HCT116 (cell line): ENCODE measurements around the gene SSB. TPM values are rescaled to one million over a fixed set of nuclear protein-coding genes. Genes with fewer than 3 reads are reported as not detected.
"Not testable (repeated sequence)": the region's sequence is repeated elsewhere in the genome, so short reads cannot be mapped to it uniquely, and the experiment has no call there.

Source experiments
- ATAC-seq: fragments of 200-7000 bp; cut with Tn5 transposase; 2 replicates; pipeline ENCODE4 v1.9.1; 2020; ENCODE audit warnings: mild to moderate bottlenecking, moderate library complexity
- BruUV-seq: library from RNA; stranded (reverse); fragments of 400-500 nt; replicated peaks from 2 replicates; lab custom pipeline; 2021; lab: Mats Ljungman, UMichigan
- CTCF ChIA-PET: fragments of 300-600 bp; sonication (Branson Sonifier 250); formaldehyde crosslinking; loops from one replicate; lab custom pipeline; 2021; ENCODE audit warnings: antibody characterized with exemption; lab: Charles Lee
- POLR2A ChIA-PET: fragments of 300-600, 350-600 bp; sonication (Branson Sonifier 250); formaldehyde crosslinking; loops from one replicate; lab custom pipeline; 2021; ENCODE audit warnings: antibody characterized with exemption; lab: Charles Lee
- RAD21 ChIA-PET, 2 experiments: fragments of 300-600 bp; sonication (Branson Sonifier 250); formaldehyde crosslinking; loops; one replicate each; lab custom pipeline; 2023; ENCODE audit warnings: low total read pairs in 2 of 2; ENCODE audit not compliant: uncharacterized antibody in 2 of 2, unreplicated experiment in 2 of 2, low non-redundant PET in 1 of 2; lab: Charles Lee
- DNase-seq: peaks from one replicate; pipeline ENCODE4 v3.0.0-alpha.2; 2010; ENCODE audit warnings: low read depth, low spot score
- H2AFZ ChIP-seq: fragments of 200-600 bp; shearing (Covaris generic), sonication (generic); 2 replicates; pipeline ENCODE4 v1.6.1; 2017; ENCODE audit warnings: low read depth, mixed run types, mixed read lengths, antibody characterized with exemption, low read length; ENCODE audit not compliant: poor library complexity, severe bottlenecking
- H3K27ac ChIP-seq: 2 replicates; pipeline ENCODE4 v1.5.1; 2012; ENCODE audit warnings: low read depth, low read length
- H3K27me3 ChIP-seq: fragments of 200-600 bp; sonication (generic); 2 replicates; pipeline ENCODE4 v1.6.1; 2016; ENCODE audit warnings: mixed run types, low read length, mixed read lengths; ENCODE audit not compliant: insufficient read depth
- H3K36me3 ChIP-seq, 2 experiments: fragments of 200-500 bp in 1 of 2; fragments of 200-600 bp in 1 of 2; sonication (Bioruptor generic) in 1 of 2; sonication (generic) in 1 of 2; 2 replicates each; pipeline versions ENCODE4 v1.5.1 to v1.6.1; 2014 to 2016; ENCODE audit warnings: low read length in 2 of 2, inconsistent platforms in 1 of 2, mixed read lengths in 1 of 2, mixed run types in 1 of 2; ENCODE audit not compliant: insufficient read depth in 2 of 2, control insufficient read depth in 1 of 2
- H3K4me1 ChIP-seq, 2 experiments: fragments of 200-600 bp in 1 of 2; sonication (generic) in 1 of 2; 2 replicates each; pipeline versions ENCODE4 v1.5.1 to v1.6.1; 2012 to 2017; ENCODE audit warnings: low read length in 2 of 2, inconsistent platforms in 1 of 2, mild to moderate bottlenecking in 1 of 2, mixed read lengths in 1 of 2, mixed run types in 1 of 2, moderate library complexity in 1 of 2; ENCODE audit not compliant: insufficient read depth in 2 of 2, control insufficient read depth in 1 of 2
- H3K4me2 ChIP-seq: fragments of 200-600 bp; sonication (generic); 2 replicates; pipeline ENCODE4 v1.6.1; 2017; ENCODE audit warnings: mixed run types, low read length, mixed read lengths
- H3K4me3 ChIP-seq, 2 experiments: fragments of 200-600 bp in 1 of 2; sonication (generic) in 1 of 2; replicated peaks in 1 of 2; 2 replicates each; pipeline ENCODE4 v1.5.1; 2011 to 2016; ENCODE audit warnings: low read length in 2 of 2, control low read depth in 1 of 2, low read depth in 1 of 2, mild to moderate bottlenecking in 1 of 2, mixed read lengths in 1 of 2, mixed run types in 1 of 2
- H3K79me2 ChIP-seq: fragments of 200-600 bp; sonication (generic); 2 replicates; pipeline ENCODE4 v1.6.1; 2017; ENCODE audit warnings: mild to moderate bottlenecking, mixed run types, low read length, moderate library complexity, mixed read lengths; ENCODE audit not compliant: insufficient read depth
- H3K9ac ChIP-seq: fragments of 200-600 bp; sonication (generic); 2 replicates; pipeline ENCODE4 v1.6.1; 2016; ENCODE audit warnings: low read length, mixed read lengths
- H3K9me2 ChIP-seq: fragments of 200-600 bp; sonication (generic), shearing (Covaris generic); 2 replicates; pipeline ENCODE4 v1.6.1; 2017; ENCODE audit warnings: mixed run types, mild to moderate bottlenecking, moderate library complexity; ENCODE audit not compliant: insufficient read depth
- H3K9me3 ChIP-seq, 2 experiments: fragments of 200-500 bp in 1 of 2; fragments of 200-600 bp in 1 of 2; sonication (Bioruptor generic) in 1 of 2; sonication (generic) in 1 of 2; 2 replicates each; pipeline ENCODE4 v1.6.1; 2014 to 2017; ENCODE audit warnings: low read length in 2 of 2, mixed read lengths in 2 of 2, inconsistent platforms in 1 of 2, low read depth in 1 of 2, mild to moderate bottlenecking in 1 of 2, mixed run types in 1 of 2, moderate library complexity in 1 of 2; ENCODE audit not compliant: control insufficient read depth in 1 of 2, insufficient read depth in 1 of 2
- H4K20me1 ChIP-seq: fragments of 200-600 bp; sonication (generic), shearing (Covaris generic); 2 replicates; pipeline ENCODE4 v1.6.1; 2017; ENCODE audit warnings: mixed run types, mild to moderate bottlenecking, moderate library complexity; ENCODE audit not compliant: insufficient read depth
- CBX3 ChIP-seq: IDR thresholded peaks from 2 replicates; pipeline ENCODE4 v1.6.1; 2012; ENCODE audit warnings: low read depth
- CEBPB ChIP-seq: IDR thresholded peaks from 2 replicates; pipeline ENCODE4 v1.6.1; 2012; ENCODE audit warnings: low read depth
- EGR1 ChIP-seq: IDR thresholded peaks from 2 replicates; pipeline ENCODE4 v1.6.1; 2012; ENCODE audit warnings: low read depth
- ELF1 ChIP-seq: IDR thresholded peaks from 2 replicates; pipeline ENCODE4 v1.6.1; 2012; ENCODE audit warnings: low read depth, borderline replicate concordance
- EZH2 ChIP-seq: fragments of 200-600 bp; sonication (generic); IDR thresholded peaks from 2 replicates; pipeline ENCODE4 v1.6.1; 2017; ENCODE audit warnings: antibody characterized with exemption, mixed run types
- EZH2phosphoT487 ChIP-seq: fragments of 200-600 bp; IDR thresholded peaks from 2 replicates; pipeline ENCODE4 v1.6.1; 2018; ENCODE audit warnings: antibody characterized with exemption, borderline replicate concordance
- FOSL1 ChIP-seq: IDR thresholded peaks from 2 replicates; pipeline ENCODE4 v1.6.1; 2012; ENCODE audit warnings: low read depth
- POLR2AphosphoS5 ChIP-seq: IDR thresholded peaks from 2 replicates; pipeline ENCODE4 v1.6.1; 2011; ENCODE audit warnings: mild to moderate bottlenecking, low read depth, low read length, moderate library complexity
- RAD21 ChIP-seq: IDR thresholded peaks from 2 replicates; pipeline ENCODE4 v1.6.1; 2012; ENCODE audit warnings: low read depth, mild to moderate bottlenecking
- REST ChIP-seq: IDR thresholded peaks from 2 replicates; pipeline ENCODE4 v1.6.1; 2012; ENCODE audit warnings: low read depth
- SIN3A ChIP-seq: IDR thresholded peaks from 2 replicates; pipeline ENCODE4 v1.6.1; 2012; ENCODE audit warnings: low read depth
- SRF ChIP-seq: IDR thresholded peaks from 2 replicates; pipeline ENCODE4 v1.6.1; 2012; ENCODE audit warnings: low read depth
- YY1 ChIP-seq: IDR thresholded peaks from 2 replicates; pipeline ENCODE4 v1.6.1; 2011; ENCODE audit warnings: low read length, low read depth, moderate library complexity, mild to moderate bottlenecking; ENCODE audit not compliant: insufficient replicate concordance; ENCODE audit errors: extremely low read depth
- ZFX ChIP-seq: fragments of 450-650 bp; IDR thresholded peaks from 2 replicates; pipeline ENCODE4 v1.6.1; 2017
- ZNF274 ChIP-seq: fragments of 200-500 bp; sonication (Bioruptor generic); IDR thresholded peaks from 2 replicates; pipeline ENCODE4 v1.6.1; 2014; ENCODE audit warnings: mild to moderate bottlenecking, low read depth, low read length, inconsistent platforms
- intact Hi-C: fragments of 100-400 bp; cut with micrococcal nuclease; formaldehyde crosslinking; loops from 2 replicates; pipeline ENCODE4 v1.10.0; 2022
- total RNA-seq: library from RNA; stranded (reverse); gene quantifications from one replicate; pipeline ENCODE4 v1.2.1, GENCODE V29; 2021; ENCODE audit not compliant: unreplicated experiment
- TF ChIP-seq, protein P1 (sequence below): IDR thresholded peaks from 2 replicates; pipeline ENCODE4 v1.6.1; 2012
- TF ChIP-seq, protein P2 (sequence below): IDR thresholded peaks from 2 replicates; pipeline ENCODE4 v1.6.1; 2011; ENCODE audit warnings: mild to moderate bottlenecking, low read length, moderate library complexity; ENCODE audit not compliant: insufficient replicate concordance; ENCODE audit errors: extremely low read depth

SSB gene
- total RNA-seq, 1 experiment from 2014 or later = 117 TPM

GRCh38 chr2:169817369-169817768 is 18.7 kb downstream of the SSB start:
- Histone ChIP-seq H3K36me3 (peaks cover 14 to 44% of the 10 kb centered on the region in 2 experiments), H3K4me1 (peaks cover 11 to 24% of the 10 kb centered on the region in 2 experiments; a peak in 3 of 4 replicates), H3K79me2 (peaks cover 50% of the 10 kb centered on the region)
- POLR2A ChIA-PET, CTCF ChIA-PET, H3K4me2 ChIP-seq, DNase-seq, H3K9ac ChIP-seq, H3K9me3 ChIP-seq, BruUV-seq, ATAC-seq, intact Hi-C loops, H3K27ac ChIP-seq, H3K27me3 ChIP-seq, RAD21 ChIA-PET, H3K4me3 ChIP-seq, H3K9me2 ChIP-seq, H2AFZ ChIP-seq, H4K20me1 ChIP-seq: not testable (repeated sequence)

- POLR2A ChIA-PET = no interaction called here
- H2AFZ ChIP-seq = no peak overlapping the region
- TF ChIP-seq EZH2phosphoT487 (no peak), ZFX (no peak), CBX3 (no peak), RAD21 (no peak), YY1 (no peak), CEBPB (no peak), REST (no peak), SRF (no peak), FOSL1 (no peak), POLR2AphosphoS5 (no peak), EGR1 (no peak), EZH2 (no peak), ZNF274 (no peak), ELF1 (no peak), SIN3A (no peak)
- TF ChIP-seq, protein P1, sequence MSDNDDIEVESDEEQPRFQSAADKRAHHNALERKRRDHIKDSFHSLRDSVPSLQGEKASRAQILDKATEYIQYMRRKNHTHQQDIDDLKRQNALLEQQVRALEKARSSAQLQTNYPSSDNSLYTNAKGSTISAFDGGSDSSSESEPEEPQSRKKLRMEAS = no peak
- TF ChIP-seq, protein P2, sequence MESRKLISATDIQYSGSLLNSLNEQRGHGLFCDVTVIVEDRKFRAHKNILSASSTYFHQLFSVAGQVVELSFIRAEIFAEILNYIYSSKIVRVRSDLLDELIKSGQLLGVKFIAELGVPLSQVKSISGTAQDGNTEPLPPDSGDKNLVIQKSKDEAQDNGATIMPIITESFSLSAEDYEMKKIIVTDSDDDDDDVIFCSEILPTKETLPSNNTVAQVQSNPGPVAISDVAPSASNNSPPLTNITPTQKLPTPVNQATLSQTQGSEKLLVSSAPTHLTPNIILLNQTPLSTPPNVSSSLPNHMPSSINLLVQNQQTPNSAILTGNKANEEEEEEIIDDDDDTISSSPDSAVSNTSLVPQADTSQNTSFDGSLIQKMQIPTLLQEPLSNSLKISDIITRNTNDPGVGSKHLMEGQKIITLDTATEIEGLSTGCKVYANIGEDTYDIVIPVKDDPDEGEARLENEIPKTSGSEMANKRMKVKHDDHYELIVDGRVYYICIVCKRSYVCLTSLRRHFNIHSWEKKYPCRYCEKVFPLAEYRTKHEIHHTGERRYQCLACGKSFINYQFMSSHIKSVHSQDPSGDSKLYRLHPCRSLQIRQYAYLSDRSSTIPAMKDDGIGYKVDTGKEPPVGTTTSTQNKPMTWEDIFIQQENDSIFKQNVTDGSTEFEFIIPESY = no peak
Measured at GRCh38 chr2:169818241-169818640, 19.6 kb downstream of the SSB start.

More at GRCh38 chr2:169818241-169818640, 19.6 kb downstream of the SSB start:
- H3K79me2 ChIP-seq = peaks cover 59% of the 10 kb centered on the region
- no peak overlapping the region for H3K4me2 ChIP-seq
- intact Hi-C loops = no loop called here
- peaks cover 12 to 24% of the 10 kb centered on the region in 2 experiments; a peak in 3 of 4 replicates for H3K4me1 ChIP-seq
- no peaks in the 10 kb centered on the region for H3K27me3 ChIP-seq
- CTCF ChIA-PET = interaction anchor here (0.7 kb wide), 1 partner anchor 366 kb away, joined by 3 read pairs; no protein-coding TSS in a partner anchor
- no peak for ATAC-seq
- H3K9ac ChIP-seq = no peak overlapping the region
- H3K27ac ChIP-seq = no peak overlapping the region
- no peak for DNase-seq
- H3K36me3 ChIP-seq = peaks cover 9 to 36% of the 10 kb centered on the region in 2 experiments
- BruUV-seq = no TSS peak
- no peaks in the 10 kb centered on the region for H3K9me2 ChIP-seq
- peaks cover 4% of the 10 kb centered on the region; the same call in 1 of the 2 replicates for H4K20me1 ChIP-seq
- H3K9me3 ChIP-seq = no peaks in the 10 kb centered on the region
- H3K4me3 ChIP-seq = no peak overlapping the region
- RAD21 ChIA-PET = no interaction called here
